ENCODE data around the gene P2RX3. TPM values are rescaled to one million over a fixed set of nuclear protein-coding genes. Genes with fewer than 3 reads are reported as not detected.

P2RX3 gene
- total and polyA plus RNA-seq, 4 donors, result 0.11 TPM; not detected in 3

DNA sequence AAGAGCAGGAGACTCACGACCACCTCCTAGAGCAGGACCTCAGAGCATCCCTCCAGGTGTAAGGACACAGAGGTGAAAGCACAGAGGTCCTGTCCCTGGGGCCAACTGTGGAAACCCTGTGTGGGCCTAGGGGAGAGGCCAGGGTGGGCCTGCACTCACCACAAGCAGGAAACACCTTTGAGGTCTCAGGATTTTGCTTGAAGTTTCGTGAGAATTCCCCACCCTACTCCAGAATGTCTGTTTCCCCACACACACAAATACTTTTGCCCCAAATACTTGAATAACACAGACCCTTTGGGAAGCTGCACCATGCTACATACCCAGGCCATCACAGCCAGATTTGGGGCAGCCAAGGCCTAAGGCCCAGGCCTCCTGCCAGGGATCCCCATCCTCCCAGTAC lies 70.6 kb downstream of the P2RX3 start:
- Histone ChIP-seq H3K27ac (ENCODE audit: low read depth in 1 of 2, low read length in 1 of 2) (no peak overlapping the region), H3K9ac (ENCODE audit: insufficient read depth in 1 of 2, low read length in 2 of 2) (no peak overlapping the region), H3K4me3 (no peak overlapping the region), H3K36me3 (ENCODE audit: control insufficient read depth in 4 of 4, insufficient read depth in 4 of 4, low read length in 4 of 4) (peaks cover 4 to 37% (median 30%) of the 10 kb centered on the region in 4 donors), H3K9me3 (ENCODE audit: control insufficient read depth in 4 of 4, insufficient read depth in 3 of 4, low read length in 3 of 4) (no peaks in the 10 kb centered on the region), H3K27me3 (ENCODE audit: control insufficient read depth in 3 of 3, insufficient read depth in 3 of 3, low read length in 2 of 3) (no peaks in the 10 kb centered on the region), H3K4me1 (ENCODE audit: control insufficient read depth in 5 of 5, insufficient read depth in 5 of 5, low read length in 5 of 5) (peaks cover 0 to 12% (median 0%) of the 10 kb centered on the region in 5 donors)
- ATAC-seq (ENCODE audit: insufficient read depth, low FRiP score) (no peak), DNase-seq (no peak)
- 44 to 75% methylated on average over 2 of the region's 2 CpGs for WGBS, 2 donors
- no peak for TF ChIP-seq CTCF (IDR thresholded peaks at IDR 0.05; ENCODE audit: control extremely low read depth, extremely low read depth)

DNA sequence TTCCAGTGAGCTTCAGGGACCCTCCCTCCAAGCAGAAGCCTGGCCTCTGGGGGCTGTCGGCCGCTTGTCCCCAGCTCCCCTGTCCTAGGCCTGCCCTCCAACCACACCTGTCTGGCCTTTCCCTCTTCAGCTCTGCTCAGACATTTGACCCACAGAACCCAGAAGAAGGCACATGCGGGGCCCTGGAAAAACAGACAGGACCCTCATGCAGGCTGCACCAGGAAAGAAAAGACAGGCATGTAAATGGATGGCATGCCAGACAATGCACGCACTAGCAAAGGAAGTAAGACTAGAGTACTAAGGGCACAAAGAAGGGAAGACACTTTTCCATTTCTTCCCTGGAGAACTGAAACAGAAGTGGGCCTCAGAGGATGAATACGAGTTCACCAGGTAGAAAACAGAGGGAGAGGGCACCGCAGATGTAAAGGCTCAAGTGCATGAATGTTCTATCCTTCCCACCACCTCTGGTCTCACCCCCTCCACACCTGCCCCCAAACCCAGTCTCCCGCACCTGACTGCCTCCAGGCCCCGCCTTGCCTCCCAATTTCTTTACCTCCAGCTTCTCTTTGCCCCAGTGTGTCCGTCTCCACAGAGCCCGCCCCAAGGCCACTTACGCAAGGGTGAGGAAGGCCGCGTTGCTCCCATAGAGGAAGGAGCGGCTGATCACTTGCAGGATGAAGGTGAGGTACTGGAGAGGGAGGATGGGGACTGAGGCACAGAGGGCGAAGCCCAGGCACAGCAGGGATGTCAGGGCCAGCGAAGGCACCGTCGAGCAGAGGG lies 71.4 kb downstream of the P2RX3 start:
- ATAC-seq (ENCODE audit: insufficient read depth, low FRiP score) (no peak), DNase-seq (no peak)
- Histone ChIP-seq H3K4me1 (ENCODE audit: control insufficient read depth in 5 of 5, insufficient read depth in 5 of 5, low read length in 5 of 5) (peaks cover 0 to 12% (median 0%) of the 10 kb centered on the region in 5 donors), H3K27me3 (ENCODE audit: control insufficient read depth in 3 of 3, insufficient read depth in 3 of 3, low read length in 2 of 3) (no peaks in the 10 kb centered on the region), H3K27ac (ENCODE audit: low read depth in 1 of 2, low read length in 1 of 2) (no peak overlapping the region), H3K9ac (ENCODE audit: insufficient read depth in 1 of 2, low read length in 2 of 2) (no peak overlapping the region), H3K36me3 (ENCODE audit: control insufficient read depth in 4 of 4, insufficient read depth in 4 of 4, low read length in 4 of 4) (peaks cover 4 to 43% (median 36%) of the 10 kb centered on the region in 4 donors), H3K4me3 (no peak overlapping the region), H3K9me3 (ENCODE audit: control insufficient read depth in 4 of 4, insufficient read depth in 3 of 4, low read length in 3 of 4) (no peaks in the 10 kb centered on the region)
- WGBS, 2 donors, result 78 to 94% methylated on average over 18 of the region's 18 CpGs
- TF ChIP-seq CTCF (IDR thresholded peaks at IDR 0.05; ENCODE audit: control extremely low read depth, extremely low read depth), result no peak

- no peak for TF ChIP-seq CTCF (IDR thresholded peaks at IDR 0.05; ENCODE audit: control extremely low read depth, extremely low read depth)
- H3K27me3 ChIP-seq (ENCODE audit: control insufficient read depth in 3 of 3, insufficient read depth in 3 of 3, low read length in 2 of 3), result no peaks in the 10 kb centered on the region
- H3K36me3 ChIP-seq (ENCODE audit: control insufficient read depth in 4 of 4, insufficient read depth in 4 of 4, low read length in 4 of 4), result peaks cover 8 to 48% (median 42%) of the 10 kb centered on the region in 4 donors
- ATAC-seq (ENCODE audit: insufficient read depth, low FRiP score) (no peak), DNase-seq (no peak)
- no peak overlapping the region for H3K27ac ChIP-seq (ENCODE audit: low read depth in 1 of 2, low read length in 1 of 2)
- H3K9ac ChIP-seq (ENCODE audit: insufficient read depth in 1 of 2, low read length in 2 of 2), result no peak overlapping the region
- no peaks in the 10 kb centered on the region for H3K9me3 ChIP-seq (ENCODE audit: control insufficient read depth in 4 of 4, insufficient read depth in 3 of 4, low read length in 3 of 4)
- H3K4me1 ChIP-seq (ENCODE audit: control insufficient read depth in 5 of 5, insufficient read depth in 5 of 5, low read length in 5 of 5), result peaks cover 0 to 12% (median 0%) of the 10 kb centered on the region in 5 donors
- no peak overlapping the region for H3K4me3 ChIP-seq
These were observed 72.1 kb downstream of the P2RX3 start for GRCh38 chr11:57410287-57410686.

Data from lung (tissue), 12 donors.